ENCODE results near the gene PIGS.
"Not testable (repeated sequence)": the region's sequence is repeated elsewhere in the genome, so short reads cannot be mapped to it uniquely, and the experiment has no call there.

PIGS gene

DNA sequence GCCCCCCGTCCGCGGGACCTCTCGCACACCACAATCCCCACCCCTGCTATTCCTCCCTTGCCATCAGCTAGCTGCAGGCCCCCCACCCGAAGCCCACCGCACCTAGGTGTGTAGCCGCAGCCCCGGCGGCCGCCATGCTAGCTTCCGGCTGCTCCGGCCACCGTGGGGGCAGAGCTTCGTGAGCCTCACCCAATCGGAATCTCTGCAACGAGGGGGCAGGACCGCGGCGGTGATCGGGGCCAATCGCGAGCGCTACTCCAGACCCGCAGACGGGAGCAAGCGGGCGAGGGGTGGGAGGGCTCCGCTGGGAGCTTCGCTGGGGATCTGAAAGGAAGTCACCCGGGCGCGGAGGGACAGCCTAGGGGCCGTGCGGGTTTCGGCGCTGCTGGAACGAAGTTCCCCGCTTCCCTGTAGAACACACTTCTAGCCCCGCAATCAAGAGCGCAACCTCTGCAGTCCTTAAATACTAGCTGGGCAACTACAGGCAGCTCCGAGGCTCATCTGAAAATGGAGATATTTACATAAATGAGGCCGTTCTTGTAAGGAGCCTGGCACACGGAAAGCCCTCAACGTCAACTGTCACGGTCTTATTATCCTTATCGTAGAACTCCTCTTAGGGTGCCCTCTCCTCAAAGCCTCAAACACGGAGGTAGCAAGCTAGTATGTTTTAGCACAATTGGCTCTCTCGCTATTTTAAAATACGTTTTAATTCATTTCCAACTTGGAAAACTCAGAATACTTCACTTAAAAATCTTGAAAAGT is at the start of gene PIGS:
PIGS (minus strand) TSS at position 164 of the 762 bp plus-strand sequence; CDS start at position 136, 28 bp downstream.
- peak; percentile 79 for DNase-seq (ENCODE audit: low read depth)

DNA sequence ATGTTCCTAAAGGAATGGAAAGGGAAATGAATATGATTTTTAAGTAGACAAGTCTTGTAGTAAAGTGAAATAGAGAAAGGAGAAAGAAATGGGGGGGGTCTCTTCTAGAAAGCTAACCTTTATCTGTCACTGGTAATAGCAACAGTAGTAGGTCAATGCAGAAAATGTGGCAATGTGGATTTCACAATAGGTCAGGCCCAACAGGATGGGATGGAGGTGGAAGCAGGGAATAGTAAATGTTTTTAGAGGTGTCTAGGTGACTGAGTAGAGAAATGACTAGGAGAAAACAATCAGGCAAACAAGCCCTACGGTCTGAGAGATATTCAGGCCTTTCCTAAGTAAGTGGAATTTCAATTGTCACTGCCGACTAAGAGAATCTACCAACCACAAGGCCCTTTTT is 48.7 kb upstream of the PIGS start:
- no peak for DNase-seq (ENCODE audit: low read depth)

DNA sequence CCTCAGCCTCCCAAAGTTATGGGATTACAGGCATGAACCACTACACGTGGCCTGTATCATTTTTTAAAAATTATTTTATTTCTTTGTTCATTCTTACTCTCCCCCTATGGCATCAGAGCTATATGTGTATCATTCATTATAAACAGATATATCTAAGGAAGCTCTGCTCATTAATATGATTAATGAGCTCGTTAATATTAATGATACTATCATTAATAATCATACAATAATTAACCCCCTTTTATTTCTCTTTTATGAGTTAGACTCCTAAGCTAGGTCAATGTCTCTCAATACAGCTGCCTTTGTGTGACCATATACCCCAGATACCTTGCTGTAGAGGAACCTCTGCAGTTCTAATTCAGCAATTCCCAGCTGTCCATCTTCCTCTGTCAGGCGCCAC is 47.1 kb upstream of the PIGS start:
- DNase-seq (ENCODE audit: low read depth): no peak

GRCh38 chr17:28616281-28616680 is 45.0 kb upstream of the PIGS start:
- DNase-seq (ENCODE audit: low read depth): no peak

DNA sequence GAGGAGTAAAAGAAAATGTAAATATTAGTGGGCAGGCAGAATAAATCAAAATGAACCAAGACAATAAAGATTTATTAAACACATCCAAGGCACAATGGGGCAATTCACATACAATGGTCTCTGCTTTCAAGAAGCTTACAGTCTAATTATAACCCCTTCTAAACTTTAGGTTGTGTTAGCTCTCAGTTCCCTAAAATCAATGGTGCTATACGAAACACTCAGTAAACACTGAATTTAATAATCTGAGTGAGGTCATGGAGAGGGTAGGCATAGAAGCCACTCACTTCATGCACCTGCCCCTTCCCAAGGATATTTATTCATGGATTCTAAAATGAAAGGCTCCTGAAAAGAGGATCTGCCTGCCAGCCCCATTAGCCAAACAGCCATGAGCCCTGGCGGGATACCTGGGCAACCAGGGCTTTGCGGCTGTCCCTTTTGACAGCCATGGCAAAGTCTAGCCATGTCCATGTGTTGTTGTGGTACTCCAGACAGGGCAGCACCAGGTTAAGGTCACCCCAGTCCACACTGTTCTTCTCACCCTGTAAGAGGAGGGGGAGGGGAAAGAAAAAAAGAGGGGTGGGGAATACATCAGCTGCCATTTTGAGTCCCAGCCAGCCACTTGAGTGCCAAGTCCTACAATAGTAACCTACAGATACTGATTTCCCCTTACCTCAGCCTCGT is 44.1 kb upstream of the PIGS start:
- no peak for DNase-seq (ENCODE audit: low read depth)

- no peak for DNase-seq (ENCODE audit: low read depth)
Observed at GRCh38 chr17:28613931-28614381, 42.6 kb upstream of the PIGS start, which contains the start of gene RSKR. Gene RSKR, minus strand, starts transcription at chr17:28614185. Its CDS starts 24 bp downstream, at chr17:28614161.

GRCh38 chr17:28612936-28613872 is 41.9 kb upstream of the PIGS start:
- no peak for DNase-seq (ENCODE audit: low read depth)

GRCh38 chr17:28612531-28612930 is 41.2 kb upstream of the PIGS start:
- DNase-seq (ENCODE audit: low read depth): no peak

DNA sequence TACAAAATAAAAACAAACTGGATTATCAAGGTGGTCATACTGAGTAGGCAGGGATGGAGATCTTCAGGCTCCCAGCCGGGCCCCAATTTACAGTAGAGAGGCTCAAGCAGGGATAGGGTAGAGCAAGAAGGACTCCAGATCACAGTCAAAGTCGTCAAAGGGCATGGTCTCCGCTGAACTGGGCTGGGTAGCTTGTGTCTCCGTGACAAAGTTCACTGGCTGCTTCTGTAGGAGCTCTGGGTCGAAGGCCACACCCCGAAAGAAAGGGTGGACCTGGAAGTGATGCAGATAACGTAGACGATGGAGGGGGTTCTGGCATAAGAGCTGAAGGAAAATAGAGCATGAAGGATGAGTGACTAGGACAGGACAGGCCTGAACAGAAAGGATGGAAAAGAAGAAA is 39.1 kb upstream of the PIGS start:
- DNase-seq (ENCODE audit: low read depth): no peak

- not testable (repeated sequence) for DNase-seq (ENCODE audit: low read depth)
Observed at GRCh38 chr17:28604031-28604430, 32.7 kb upstream of the PIGS start.

DNA sequence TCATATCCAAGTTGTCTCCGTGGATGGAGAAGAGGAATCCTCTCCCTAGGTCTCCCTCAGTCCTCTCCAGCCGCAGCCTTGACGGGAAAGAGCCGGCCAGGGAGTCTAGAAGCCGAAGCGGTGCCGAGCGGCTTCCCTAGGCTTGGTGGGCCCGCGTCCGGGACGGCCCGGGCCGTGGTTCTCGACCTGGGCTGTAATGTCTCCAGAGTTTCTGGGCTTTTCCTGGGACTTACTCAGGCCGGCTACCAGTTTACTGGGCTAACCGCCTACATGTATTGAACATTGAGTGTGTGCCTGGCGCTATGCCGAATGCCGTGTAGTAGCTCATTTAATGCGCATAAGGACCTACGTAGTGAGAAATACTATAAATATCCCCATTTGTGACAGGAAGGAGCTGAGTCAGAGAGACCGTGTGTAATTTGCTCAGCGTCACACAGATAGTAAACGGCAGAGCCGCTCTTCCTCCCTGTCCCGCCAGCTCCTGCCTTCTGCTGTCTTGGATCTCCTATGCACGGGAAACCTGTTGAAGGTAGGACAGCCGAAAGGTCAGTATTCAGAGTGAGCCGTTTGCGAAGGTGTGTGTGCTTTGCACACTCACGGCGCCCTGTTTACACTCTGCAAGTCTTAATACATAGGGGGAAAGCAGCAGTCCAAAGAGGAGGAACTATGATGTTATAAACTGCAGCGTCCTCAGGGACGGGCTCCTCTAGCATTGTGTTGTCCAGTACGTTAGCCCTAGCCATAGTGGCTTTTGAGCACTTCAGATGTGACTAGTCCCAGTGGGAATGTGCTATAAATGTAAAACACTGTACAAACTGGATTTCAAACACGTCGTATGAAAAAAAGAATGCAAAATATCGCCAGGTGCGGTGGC is 28.2 kb upstream of the PIGS start:
- DNase-seq (ENCODE audit: low read depth): peak; percentile 19

GRCh38 chr17:28598799-28599310 is 27.5 kb upstream of the PIGS start, which contains the start of gene SPAG5:
Gene SPAG5, minus strand, starts transcription at chr17:28599025. Its CDS starts 79 bp downstream, at chr17:28598946.
- peak; percentile 85 for DNase-seq (ENCODE audit: low read depth)

DNA sequence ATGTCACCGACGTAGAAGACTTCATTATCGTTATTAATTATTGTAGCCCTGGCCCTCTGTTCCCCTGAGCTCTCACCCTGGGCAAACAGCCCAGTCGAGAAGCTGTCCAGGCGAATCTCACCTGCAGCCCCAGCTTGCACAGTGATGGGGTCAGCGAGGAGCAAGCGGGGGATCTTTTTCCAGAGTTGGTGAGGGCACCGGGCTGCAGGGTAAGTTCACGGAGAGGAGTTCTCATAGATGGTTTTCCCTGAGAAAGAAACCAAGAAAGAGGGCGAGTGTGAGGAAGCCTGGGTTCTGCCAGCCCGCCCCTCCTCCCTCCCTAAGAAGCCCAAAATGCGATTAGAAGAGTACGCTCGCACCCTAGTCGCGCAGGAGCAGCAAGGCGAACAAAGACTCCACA is 27.1 kb upstream of the PIGS start:
- DNase-seq (ENCODE audit: low read depth): no peak

GRCh38 chr17:28597606-28598383 is 26.5 kb upstream of the PIGS start:
- no peak for DNase-seq (ENCODE audit: low read depth)

DNA sequence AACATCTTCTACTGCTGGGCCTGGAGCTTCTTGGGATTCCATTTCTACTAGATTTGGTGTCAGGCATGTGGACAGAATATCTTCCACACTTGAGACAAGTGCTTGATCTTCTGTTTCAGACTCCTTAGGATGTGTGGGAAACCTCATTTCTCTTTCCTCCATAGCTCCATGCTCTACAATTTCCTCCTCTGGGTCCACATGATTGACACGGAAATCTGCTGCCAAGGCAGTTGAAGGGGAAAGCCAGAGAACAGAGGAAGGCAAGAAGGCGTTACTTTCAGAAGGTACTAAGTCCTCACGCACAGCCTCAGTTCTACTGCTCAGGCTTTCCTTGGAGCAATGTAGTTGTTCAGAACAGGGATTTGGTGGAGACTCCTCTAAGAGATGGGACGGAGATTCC is 20.9 kb upstream of the PIGS start:
- no peak for DNase-seq (ENCODE audit: low read depth)

- no peak for DNase-seq (ENCODE audit: low read depth)
Observed at GRCh38 chr17:28585851-28586250, 14.5 kb upstream of the PIGS start.

GRCh38 chr17:28584434-28584833 is 13.1 kb upstream of the PIGS start:
- no peak for DNase-seq (ENCODE audit: low read depth)

GRCh38 chr17:28582513-28582912 is 11.2 kb upstream of the PIGS start:
- no peak for DNase-seq (ENCODE audit: low read depth)

DNA sequence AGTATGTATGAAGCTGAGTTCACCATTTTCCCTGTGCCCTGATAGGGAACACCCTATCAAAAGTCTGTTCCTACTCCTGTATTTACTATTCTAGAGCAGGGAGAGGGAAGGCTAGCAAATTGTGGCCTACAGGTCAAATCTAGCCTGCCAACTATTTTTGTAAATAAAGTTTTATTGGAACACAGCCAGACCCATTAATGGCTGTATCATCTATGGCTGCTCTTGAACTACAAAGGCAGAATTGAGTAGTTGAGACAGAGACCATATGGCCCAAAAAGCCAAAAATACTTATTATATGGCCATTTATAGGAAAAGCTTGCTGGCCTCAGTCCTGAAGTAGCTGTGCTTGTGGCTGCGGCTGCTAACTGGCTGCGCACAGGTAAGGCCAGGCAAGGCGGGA is 9.6 kb upstream of the PIGS start:
- no peak for DNase-seq (ENCODE audit: low read depth)

DNA sequence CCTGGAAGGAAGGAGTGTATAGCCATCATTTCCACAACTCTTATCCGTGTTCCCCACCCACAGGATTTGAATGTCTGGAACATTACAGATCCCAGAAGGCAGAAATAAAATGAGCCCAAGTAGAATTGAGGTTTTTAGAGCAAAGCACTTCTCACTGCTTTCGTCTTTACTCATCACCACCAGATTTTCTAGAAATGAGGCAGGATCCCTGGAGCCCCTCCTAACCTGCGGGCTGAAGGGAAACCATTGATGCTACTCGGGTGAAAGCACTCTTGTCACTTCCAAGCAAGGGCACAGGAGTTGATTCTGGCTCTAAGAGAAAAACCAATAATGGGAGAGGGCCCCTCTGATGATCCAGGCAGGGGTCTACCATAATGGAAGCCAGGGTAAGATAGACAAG is 8.2 kb upstream of the PIGS start:
- DNase-seq (ENCODE audit: low read depth): no peak

Measured in stimulated activated CD8-positive, alpha-beta memory T cell treated with anti-CD3 and anti-CD28 coated beads, Interleukin-15, amount 100 ng/mL, for 24 hours (primary cell).